Measurements from ENCODE around the gene EGR2. TPM values are rescaled to one million over a fixed set of nuclear protein-coding genes. Genes with fewer than 3 reads are reported as not detected.

EGR2 gene
- polyA plus RNA-seq, 1 donor, result 2.1 TPM

GRCh38 chr10:62811159-62811875 is 4.8 kb downstream of the EGR2 start:
- H3K4me1 ChIP-seq (ENCODE audit: control insufficient read depth, insufficient read depth, low read length), result peaks cover 24% of the 10 kb centered on the region
- H3K27ac ChIP-seq (ENCODE audit: low read length), result no peak overlapping the region
- 60% methylated on average over 1 of the region's 10 CpGs for WGBS (ENCODE audit: insufficient coverage, low lambda C conversion rate)
- no peak for DNase-seq
- no peak overlapping the region for H3K4me3 ChIP-seq (ENCODE audit: low read length)
- H3K27me3 ChIP-seq (ENCODE audit: control insufficient read depth, insufficient read depth, low read length), result peaks cover 36% of the 10 kb centered on the region
- H3K9me3 ChIP-seq (ENCODE audit: control insufficient read depth, low read depth, low read length), result peaks cover 4% of the 10 kb centered on the region
- peaks cover 4% of the 10 kb centered on the region for H3K36me3 ChIP-seq (ENCODE audit: control insufficient read depth, insufficient read depth, low read length)

- WGBS (ENCODE audit: insufficient coverage, low lambda C conversion rate), result 100% methylated on average over 5 of the region's 8 CpGs
- Histone ChIP-seq H3K36me3 (ENCODE audit: control insufficient read depth, insufficient read depth, low read length) (peaks cover 4% of the 10 kb centered on the region), H3K4me1 (ENCODE audit: control insufficient read depth, insufficient read depth, low read length) (peaks cover 21% of the 10 kb centered on the region), H3K27ac (ENCODE audit: low read length) (no peak overlapping the region), H3K27me3 (ENCODE audit: control insufficient read depth, insufficient read depth, low read length) (peaks cover 28% of the 10 kb centered on the region), H3K4me3 (ENCODE audit: low read length) (no peak overlapping the region), H3K9me3 (ENCODE audit: control insufficient read depth, low read depth, low read length) (peaks cover 4% of the 10 kb centered on the region)
- DNase-seq, result no peak
These were observed 5.8 kb downstream of the EGR2 start for GRCh38 chr10:62810156-62810902.

GRCh38 chr10:62806251-62806650 is 9.9 kb downstream of the EGR2 start:
- Histone ChIP-seq H3K9me3 (ENCODE audit: control insufficient read depth, low read depth, low read length) (no peaks in the 10 kb centered on the region), H3K27ac (ENCODE audit: low read length) (no peak overlapping the region), H3K36me3 (ENCODE audit: control insufficient read depth, insufficient read depth, low read length) (peaks cover 4% of the 10 kb centered on the region), H3K27me3 (ENCODE audit: control insufficient read depth, insufficient read depth, low read length) (no peaks in the 10 kb centered on the region), H3K4me3 (ENCODE audit: low read length) (peak overlapping the region; percentile 70), H3K4me1 (ENCODE audit: control insufficient read depth, insufficient read depth, low read length) (peaks cover 23% of the 10 kb centered on the region)
- DNase-seq, result no peak
- WGBS (ENCODE audit: insufficient coverage, low lambda C conversion rate), result no CpG with 5 or more reads among the region's 1 CpG

- H3K4me3 ChIP-seq (ENCODE audit: low read length), result peak overlapping the region; percentile 70
- DNase-seq, result peak in 1 of 2 donors; percentile 58
- H3K36me3 ChIP-seq (ENCODE audit: control insufficient read depth, insufficient read depth, low read length), result peaks cover 4% of the 10 kb centered on the region
- H3K27me3 ChIP-seq (ENCODE audit: control insufficient read depth, insufficient read depth, low read length), result no peaks in the 10 kb centered on the region
- H3K4me1 ChIP-seq (ENCODE audit: control insufficient read depth, insufficient read depth, low read length), result peaks cover 23% of the 10 kb centered on the region
- H3K9me3 ChIP-seq (ENCODE audit: control insufficient read depth, low read depth, low read length), result no peaks in the 10 kb centered on the region
- peak overlapping the region; percentile 85 for H3K27ac ChIP-seq (ENCODE audit: low read length)
- WGBS (ENCODE audit: insufficient coverage, low lambda C conversion rate), result no CpG with 5 or more reads among the region's 77 CpGs
These were observed 10.7 kb downstream of the EGR2 start for GRCh38 chr10:62805231-62806099.

- peak within 1 kb of the TSS; percentile 70 for H3K4me3 ChIP-seq (ENCODE audit: low read length)
- peak within 1 kb of the TSS; percentile 85 for H3K27ac ChIP-seq (ENCODE audit: low read length)
- peaks cover 23% of the 10 kb centered on the region for H3K4me1 ChIP-seq (ENCODE audit: control insufficient read depth, insufficient read depth, low read length)
- peaks cover 4% of the 10 kb centered on the region for H3K36me3 ChIP-seq (ENCODE audit: control insufficient read depth, insufficient read depth, low read length)
- no CpG with 5 or more reads among the region's 87 CpGs for WGBS (ENCODE audit: insufficient coverage, low lambda C conversion rate)
- DNase-seq, result peak; percentile 85 to 91
- no peaks in the 10 kb centered on the region for H3K27me3 ChIP-seq (ENCODE audit: control insufficient read depth, insufficient read depth, low read length)
- no peaks in the 10 kb centered on the region for H3K9me3 ChIP-seq (ENCODE audit: control insufficient read depth, low read depth, low read length)
These were observed 11.6 kb downstream of the EGR2 start, which contains the start of gene ADO for GRCh38 chr10:62804356-62805230. Gene ADO (plus strand): TSS chr10:62804720. CDS start chr10:62805060, 340 bp downstream.

- no peaks in the 10 kb centered on the region for H3K27me3 ChIP-seq (ENCODE audit: control insufficient read depth, insufficient read depth, low read length)
- peak overlapping the region; percentile 85 for H3K27ac ChIP-seq (ENCODE audit: low read length)
- peak overlapping the region; percentile 70 for H3K4me3 ChIP-seq (ENCODE audit: low read length)
- WGBS (ENCODE audit: insufficient coverage, low lambda C conversion rate), result no CpG with 5 or more reads among the region's 11 CpGs
- DNase-seq, result no peak
- H3K36me3 ChIP-seq (ENCODE audit: control insufficient read depth, insufficient read depth, low read length), result peaks cover 3% of the 10 kb centered on the region
- peaks cover 23% of the 10 kb centered on the region for H3K4me1 ChIP-seq (ENCODE audit: control insufficient read depth, insufficient read depth, low read length)
- no peaks in the 10 kb centered on the region for H3K9me3 ChIP-seq (ENCODE audit: control insufficient read depth, low read depth, low read length)
These were observed 12.3 kb downstream of the EGR2 start for GRCh38 chr10:62803724-62804355.

GRCh38 chr10:62801871-62802270 is 14.3 kb downstream of the EGR2 start:
- Histone ChIP-seq H3K36me3 (ENCODE audit: control insufficient read depth, insufficient read depth, low read length) (no peaks in the 10 kb centered on the region), H3K27me3 (ENCODE audit: control insufficient read depth, insufficient read depth, low read length) (peaks cover 4% of the 10 kb centered on the region), H3K4me3 (ENCODE audit: low read length) (no peak overlapping the region), H3K4me1 (ENCODE audit: control insufficient read depth, insufficient read depth, low read length) (peaks cover 16% of the 10 kb centered on the region), H3K27ac (ENCODE audit: low read length) (no peak overlapping the region), H3K9me3 (ENCODE audit: control insufficient read depth, low read depth, low read length) (no peaks in the 10 kb centered on the region)
- WGBS (ENCODE audit: insufficient coverage, low lambda C conversion rate), result 40% methylated on average over 2 of the region's 3 CpGs
- DNase-seq, result peak; percentile 40 to 52

- Histone ChIP-seq H3K4me3 (ENCODE audit: low read length) (no peak overlapping the region), H3K36me3 (ENCODE audit: control insufficient read depth, insufficient read depth, low read length) (no peaks in the 10 kb centered on the region), H3K27ac (ENCODE audit: low read length) (no peak overlapping the region), H3K4me1 (ENCODE audit: control insufficient read depth, insufficient read depth, low read length) (peaks cover 5% of the 10 kb centered on the region), H3K27me3 (ENCODE audit: control insufficient read depth, insufficient read depth, low read length) (peaks cover 14% of the 10 kb centered on the region), H3K9me3 (ENCODE audit: control insufficient read depth, low read depth, low read length) (no peaks in the 10 kb centered on the region)
- WGBS (ENCODE audit: insufficient coverage, low lambda C conversion rate), result 29% methylated on average over 1 of the region's 3 CpGs
- no peak for DNase-seq
These were observed 19.3 kb downstream of the EGR2 start for GRCh38 chr10:62796896-62797295.

GRCh38 chr10:62795762-62796161 is 20.4 kb downstream of the EGR2 start:
- Histone ChIP-seq H3K4me1 (ENCODE audit: control insufficient read depth, insufficient read depth, low read length) (no peaks in the 10 kb centered on the region), H3K36me3 (ENCODE audit: control insufficient read depth, insufficient read depth, low read length) (no peaks in the 10 kb centered on the region), H3K27me3 (ENCODE audit: control insufficient read depth, insufficient read depth, low read length) (peaks cover 14% of the 10 kb centered on the region), H3K4me3 (ENCODE audit: low read length) (no peak overlapping the region), H3K27ac (ENCODE audit: low read length) (no peak overlapping the region), H3K9me3 (ENCODE audit: control insufficient read depth, low read depth, low read length) (no peaks in the 10 kb centered on the region)
- WGBS (ENCODE audit: insufficient coverage, low lambda C conversion rate), result 100% methylated on average over 1 of the region's 4 CpGs
- DNase-seq, result no peak

Measured in large intestine (tissue), 3 donors.